HG03575 (cell line): Measurements from ENCODE around the gene GHSR.
"Not testable (repeated sequence)": the region's sequence is repeated elsewhere in the genome, so short reads cannot be mapped to it uniquely, and the experiment has no call there.

Source experiments
- ATAC-seq: cut with Tn5 transposase; IDR thresholded peaks from one replicate; pipeline ENCODE4 v1.9.1; 2021; ENCODE audit not compliant: unreplicated experiment, insufficient number of reproducible peaks, low FRiP score; ENCODE audit errors: extremely low read depth

Gene GHSR

GRCh38 chr3:172447611-172448579 is at the start of gene GHSR:
Gene GHSR, minus strand, starts transcription at chr3:172448456. Its CDS starts 43 bp downstream, at chr3:172448413.
- no peak for ATAC-seq

GRCh38 chr3:172490198-172490669 is 42.0 kb upstream of the GHSR start:
- ATAC-seq: not testable (repeated sequence)

- ATAC-seq: no peak
These were observed 29.9 kb upstream of the GHSR start for GRCh38 chr3:172478116-172478515.

GRCh38 chr3:172476347-172476746 is 28.1 kb upstream of the GHSR start:
- ATAC-seq: no peak

GRCh38 chr3:172475703-172476102 is 27.4 kb upstream of the GHSR start:
- ATAC-seq: no peak

- no peak for ATAC-seq
These were observed 23.6 kb upstream of the GHSR start for GRCh38 chr3:172471903-172472302.

- no peak for ATAC-seq
These were observed 22.3 kb upstream of the GHSR start for GRCh38 chr3:172470588-172470987.

GRCh38 chr3:172467170-172467824 is 19.0 kb upstream of the GHSR start:
- ATAC-seq: no peak

- no peak for ATAC-seq
These were observed 18.4 kb upstream of the GHSR start for GRCh38 chr3:172466553-172467130.

- no peak for ATAC-seq
These were observed 17.0 kb upstream of the GHSR start for GRCh38 chr3:172465281-172465680.

GRCh38 chr3:172464306-172464705 is 16.1 kb upstream of the GHSR start:
- ATAC-seq: no peak

GRCh38 chr3:172461530-172462138 is 13.4 kb upstream of the GHSR start:
- ATAC-seq: no peak

GRCh38 chr3:172456404-172456803 is 8.1 kb upstream of the GHSR start:
- no peak for ATAC-seq

- no peak for ATAC-seq
These were observed 5.9 kb upstream of the GHSR start for GRCh38 chr3:172454180-172454579.

GRCh38 chr3:172449466-172450149 is 1.4 kb upstream of the GHSR start:
- no peak for ATAC-seq

GRCh38 chr3:172448661-172449465 is 607 bp upstream of the GHSR start:
- no peak for ATAC-seq

GRCh38 chr3:172446198-172446597 is 2.1 kb downstream of the GHSR start:
- no peak for ATAC-seq

GRCh38 chr3:172444821-172445220 is 3.4 kb downstream of the GHSR start:
- ATAC-seq: no peak
